Ramos (cell line): Measurements from ENCODE around the gene BSDC1.
"Not testable (repeated sequence)": the region's sequence is repeated elsewhere in the genome, so short reads cannot be mapped to it uniquely, and the experiment has no call there.

Experiments used
- in situ Hi-C: fragments of 300-500 bp; cut with MboI; formaldehyde crosslinking; loops from one replicate; pipeline ENCODE4 v1.14.3; 2022; ENCODE audit warnings: low sequenced_read_pairs; ENCODE audit not compliant: unreplicated experiment

Gene BSDC1

DNA sequence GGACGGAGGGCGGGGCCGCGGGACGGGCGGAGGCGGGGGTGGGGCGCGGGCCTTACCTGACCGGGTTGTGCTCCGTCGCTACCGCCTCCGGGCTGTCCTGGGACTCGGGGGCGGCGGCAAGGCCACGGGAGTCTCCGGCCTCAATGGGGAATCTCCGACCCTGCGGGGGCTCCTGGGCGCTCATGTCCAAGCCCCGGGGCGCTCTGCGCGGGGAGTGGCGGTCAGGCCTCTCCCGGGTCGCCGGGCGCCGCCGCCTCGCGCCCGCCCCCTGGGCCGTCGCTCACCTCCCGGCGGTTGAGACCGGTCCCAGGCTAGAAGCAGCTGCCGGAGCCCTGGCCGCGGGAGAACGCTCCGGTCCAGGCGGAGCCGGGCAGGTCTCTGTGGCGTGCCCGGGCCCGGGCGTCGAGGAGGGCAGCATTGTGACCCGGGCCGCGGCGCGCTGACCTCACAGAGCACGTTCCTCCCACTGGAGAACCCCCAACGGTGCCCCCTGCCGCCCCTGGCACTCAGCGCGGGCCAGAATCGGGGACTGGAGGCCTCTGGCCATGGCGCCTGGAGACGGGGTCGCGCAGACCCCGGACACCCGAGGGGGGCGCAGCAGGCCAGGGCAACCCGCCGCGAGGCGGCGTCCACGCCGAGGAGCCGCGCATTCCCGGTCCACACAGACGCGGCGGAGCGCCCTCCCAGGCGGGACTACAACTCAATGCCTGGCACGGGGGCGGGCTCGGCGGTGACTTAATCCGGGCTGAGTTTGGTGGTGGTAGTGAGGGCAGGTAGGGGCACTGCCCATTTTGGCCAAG, 32.4 kb downstream of the BSDC1 start:
- in situ Hi-C loops = no loop called here

DNA sequence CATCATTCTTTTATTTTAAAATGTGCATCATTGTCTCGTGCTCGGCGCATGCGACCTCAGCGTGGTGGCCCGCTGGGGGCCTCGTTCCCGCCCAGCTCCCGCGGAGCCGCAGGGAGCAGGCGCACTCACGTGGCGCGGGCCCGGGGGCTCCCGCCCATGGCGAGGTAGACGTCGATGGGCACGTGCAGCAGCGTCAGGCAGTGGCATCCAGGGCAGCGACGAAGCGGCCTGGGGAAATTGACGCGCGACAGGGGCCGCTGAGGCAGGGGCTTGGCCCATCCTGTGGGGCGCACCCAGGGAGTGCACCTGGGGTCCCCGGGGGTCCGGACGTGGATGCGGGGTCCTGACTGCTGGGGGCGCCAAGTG, 33.0 kb downstream of the BSDC1 start:
- in situ Hi-C loops = no loop called here

DNA sequence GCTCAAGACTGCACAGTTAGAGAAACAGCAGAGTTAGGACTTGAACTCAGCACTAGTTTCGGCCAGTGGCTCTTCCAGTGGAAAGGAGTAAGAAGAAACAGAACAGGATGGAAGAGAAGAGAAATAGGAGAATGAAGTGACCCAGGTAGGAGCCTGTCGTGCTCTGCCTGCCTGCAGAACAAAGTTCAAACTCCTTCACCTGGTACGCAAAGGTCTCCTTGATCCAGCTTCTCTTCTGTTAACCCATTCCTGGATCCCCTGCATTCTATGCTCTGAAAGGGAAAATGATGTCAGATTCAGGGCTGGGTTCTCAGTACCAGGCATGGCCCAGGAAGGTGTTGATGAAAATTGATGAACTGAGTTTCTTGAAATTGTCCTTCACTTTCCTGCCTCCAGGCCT, 35.8 kb downstream of the BSDC1 start:
- in situ Hi-C loops = no loop called here

DNA sequence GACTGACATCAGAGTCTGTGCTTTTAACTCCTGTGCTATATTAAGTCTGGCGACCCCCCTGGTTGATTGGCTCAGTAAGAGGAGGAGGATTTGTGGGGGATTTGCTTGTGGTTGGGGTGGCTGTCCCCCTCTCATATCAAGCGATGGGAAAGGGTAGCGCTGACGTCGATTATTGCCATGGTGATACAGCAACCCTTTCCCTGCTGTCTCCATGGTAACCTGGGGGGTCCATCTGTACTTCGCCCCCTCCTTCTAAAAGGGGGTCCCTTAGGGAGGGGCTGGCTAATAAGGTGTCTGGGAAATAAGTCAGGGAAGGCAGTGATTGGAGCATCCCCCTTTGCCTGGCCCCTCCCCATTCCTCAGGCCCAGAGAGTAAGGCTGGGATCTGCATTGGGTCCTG, 36.6 kb downstream of the BSDC1 start:
- in situ Hi-C loops = no loop called here

DNA sequence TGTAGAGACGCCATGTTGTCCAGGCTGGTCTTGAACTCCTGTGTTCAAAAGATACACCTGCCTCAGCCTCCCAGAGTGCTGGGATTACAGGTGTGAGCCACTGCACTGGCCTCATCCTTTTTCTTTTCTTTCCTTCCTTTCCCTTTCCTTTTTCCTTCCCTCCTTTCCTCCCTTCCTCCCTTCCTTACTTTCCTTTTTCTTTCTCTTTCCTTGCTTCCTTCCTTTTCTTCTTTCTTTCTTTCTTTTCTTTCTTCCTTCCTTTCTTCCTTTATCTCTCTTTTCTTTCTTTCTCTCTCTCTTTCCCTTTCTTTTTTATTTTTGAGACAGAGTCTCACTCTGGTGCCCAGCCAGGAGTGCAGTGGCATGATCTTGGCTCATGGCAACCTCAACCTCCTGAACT, 37.8 kb downstream of the BSDC1 start:
- in situ Hi-C loops = no loop called here

DNA sequence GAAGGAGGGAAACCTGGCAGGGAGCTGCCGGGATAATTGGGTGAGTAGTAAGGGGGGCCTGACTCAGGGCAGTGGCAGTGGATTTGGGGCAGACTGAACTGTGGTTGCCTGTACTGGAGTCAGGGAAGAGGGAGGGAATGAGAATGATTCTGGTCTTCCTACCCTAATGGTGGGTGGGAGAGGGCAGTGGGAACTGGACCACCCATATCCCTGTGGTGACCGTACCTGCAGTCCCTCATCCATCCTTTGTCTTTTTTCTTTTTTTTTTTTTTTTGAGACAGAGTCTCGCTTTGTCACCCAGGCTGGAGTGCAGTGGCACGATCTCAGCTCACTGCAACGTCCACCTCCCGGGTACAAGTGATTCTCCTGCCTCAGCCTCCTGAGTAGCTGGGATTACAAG, 38.5 kb downstream of the BSDC1 start:
- in situ Hi-C loops = not testable (repeated sequence)

DNA sequence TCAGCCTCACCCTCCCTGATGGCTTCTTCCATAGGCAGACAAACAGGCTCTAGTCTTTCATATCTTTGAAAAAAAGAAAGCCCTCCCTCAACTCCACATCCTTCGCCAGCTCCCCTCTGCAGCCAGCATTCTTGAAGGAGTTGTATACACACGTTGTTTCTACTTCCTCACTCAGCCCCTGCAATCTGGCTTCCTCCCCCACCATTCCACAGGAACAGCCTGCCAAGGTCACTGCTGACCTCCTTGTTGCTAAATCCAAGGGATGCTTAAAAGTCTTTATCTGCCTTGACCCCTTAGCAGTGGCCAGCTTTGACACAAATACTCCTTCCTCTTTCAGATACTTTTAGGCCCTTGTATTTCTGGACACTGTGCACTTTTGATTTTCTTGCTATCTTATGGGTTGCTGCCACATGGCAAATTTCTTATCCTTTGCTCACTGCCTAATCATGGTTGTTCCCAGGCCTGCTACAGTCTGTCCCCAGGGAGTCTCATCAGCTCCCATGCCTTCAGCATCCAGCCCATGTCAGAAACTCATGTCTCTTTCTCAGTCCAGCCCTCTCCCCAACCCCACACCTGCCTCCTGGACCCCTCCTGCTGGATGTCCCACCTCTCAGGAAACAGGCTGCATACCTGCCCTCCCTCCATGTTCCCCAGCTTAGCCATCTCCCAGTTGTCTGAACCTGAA, 40.2 kb downstream of the BSDC1 start:
- in situ Hi-C loops = no loop called here

DNA sequence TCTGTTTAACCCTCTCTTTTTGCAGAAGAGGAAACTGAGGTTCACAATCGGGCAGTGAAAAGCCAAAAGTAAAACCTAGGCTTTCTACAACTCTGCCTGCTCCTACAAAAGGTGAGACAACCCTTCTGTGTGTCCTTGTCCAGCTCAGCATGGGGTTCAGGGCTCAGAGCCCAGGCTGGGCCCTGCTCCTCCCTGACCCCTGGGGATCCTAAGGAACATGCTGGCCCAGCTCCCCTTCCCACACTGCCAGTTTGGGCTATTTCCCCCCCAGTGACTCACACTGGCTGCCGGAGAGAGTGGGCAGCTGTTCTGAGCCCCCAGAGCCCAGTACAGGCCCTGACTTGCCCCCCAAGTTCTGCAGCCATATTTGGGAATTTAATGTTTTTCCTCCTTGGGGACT, 40.8 kb downstream of the BSDC1 start:
- in situ Hi-C loops = no loop called here

DNA sequence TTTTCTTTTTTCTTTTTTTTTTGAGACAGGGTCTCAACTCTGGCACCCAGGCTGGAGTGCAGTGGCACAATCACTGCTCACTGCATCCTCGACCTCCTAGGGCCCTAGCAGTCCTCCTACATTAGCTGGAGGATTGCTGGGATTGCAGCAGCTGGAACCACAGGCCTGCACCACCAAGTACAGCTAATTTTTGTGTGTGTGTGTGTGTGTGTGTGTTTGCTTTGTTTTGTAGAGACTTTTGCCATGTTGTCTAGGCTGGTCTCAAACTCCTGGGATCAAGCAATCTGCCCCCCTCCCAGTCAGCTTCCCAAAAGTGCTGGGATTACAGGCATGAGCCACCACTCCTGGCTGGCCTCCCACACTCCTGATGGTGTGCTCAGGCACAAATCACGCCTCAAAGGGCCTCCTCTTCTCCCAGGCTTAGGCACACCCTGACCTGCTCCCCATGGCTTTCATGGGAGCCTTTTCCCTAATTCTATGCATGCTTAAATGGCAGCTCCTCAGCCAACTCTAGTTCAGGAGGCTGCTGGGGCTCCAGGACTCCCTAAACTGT, 41.3 kb downstream of the BSDC1 start:
- in situ Hi-C loops = no loop called here

DNA sequence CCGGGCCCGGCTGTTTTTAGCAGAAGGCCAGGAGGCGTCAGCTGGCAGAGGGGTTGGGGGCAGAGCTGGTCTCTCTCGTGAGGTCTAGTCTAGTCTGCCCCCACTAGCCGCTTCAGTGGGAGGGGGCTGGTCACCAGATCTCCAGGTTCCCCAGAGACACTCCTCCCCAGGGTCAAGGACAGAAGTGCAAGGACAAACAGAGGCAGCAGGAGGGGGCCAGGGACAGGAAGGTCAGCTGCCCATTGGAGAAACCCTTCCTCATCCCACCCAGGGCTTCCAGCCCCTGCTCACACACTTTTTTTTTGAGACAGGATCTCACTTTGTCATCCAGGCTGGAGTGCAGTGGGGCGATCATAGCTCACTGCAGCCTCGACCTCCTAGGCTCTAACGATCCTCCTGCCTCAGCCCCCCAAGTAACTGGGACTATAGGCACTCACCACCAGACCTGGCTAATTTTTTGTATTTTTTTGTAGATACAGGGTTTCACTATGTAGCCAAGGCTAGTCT, 41.9 kb downstream of the BSDC1 start:
- in situ Hi-C loops = no loop called here

DNA sequence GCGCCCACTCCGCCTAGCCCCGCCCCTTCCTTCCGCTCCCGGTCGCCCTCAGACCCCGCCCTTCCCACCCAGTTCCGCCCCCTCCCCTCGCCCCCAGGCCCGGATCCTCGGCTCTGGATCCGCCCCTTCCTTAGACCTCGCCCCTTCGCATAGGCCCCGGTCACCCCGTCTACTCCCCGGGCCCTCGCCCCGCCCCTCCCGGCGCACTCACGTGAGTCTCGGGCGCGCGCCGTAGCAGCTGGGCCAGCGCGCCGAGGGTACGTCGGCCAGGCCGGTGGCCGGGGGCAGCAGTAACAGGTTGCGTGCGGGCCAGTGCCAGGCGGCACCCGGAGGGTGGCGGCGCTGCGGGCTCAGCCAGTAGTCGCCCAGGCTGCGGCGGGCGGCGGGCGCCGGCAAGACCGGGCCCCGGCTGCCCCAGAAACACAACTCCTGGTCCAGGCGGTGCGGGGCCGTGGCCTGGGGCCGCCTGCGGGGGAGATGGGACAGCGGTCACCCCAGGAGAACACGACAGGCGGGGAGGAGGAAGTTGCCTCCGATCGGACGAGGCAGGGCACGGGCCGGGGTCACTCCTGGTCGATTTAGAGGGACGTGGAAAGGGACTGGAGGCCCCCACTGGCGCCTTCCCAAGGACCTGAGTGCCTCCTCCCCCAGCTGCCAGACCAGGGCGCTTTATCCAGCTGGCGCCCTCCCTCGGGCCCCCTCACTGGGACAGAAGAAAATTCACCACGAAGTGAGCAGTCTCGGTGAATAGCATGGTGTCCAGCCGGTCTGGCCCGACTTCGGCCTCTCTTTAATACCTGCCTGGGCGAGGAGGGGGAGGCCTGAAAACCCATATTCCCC, 42.6 kb downstream of the BSDC1 start:
- in situ Hi-C loops = no loop called here

DNA sequence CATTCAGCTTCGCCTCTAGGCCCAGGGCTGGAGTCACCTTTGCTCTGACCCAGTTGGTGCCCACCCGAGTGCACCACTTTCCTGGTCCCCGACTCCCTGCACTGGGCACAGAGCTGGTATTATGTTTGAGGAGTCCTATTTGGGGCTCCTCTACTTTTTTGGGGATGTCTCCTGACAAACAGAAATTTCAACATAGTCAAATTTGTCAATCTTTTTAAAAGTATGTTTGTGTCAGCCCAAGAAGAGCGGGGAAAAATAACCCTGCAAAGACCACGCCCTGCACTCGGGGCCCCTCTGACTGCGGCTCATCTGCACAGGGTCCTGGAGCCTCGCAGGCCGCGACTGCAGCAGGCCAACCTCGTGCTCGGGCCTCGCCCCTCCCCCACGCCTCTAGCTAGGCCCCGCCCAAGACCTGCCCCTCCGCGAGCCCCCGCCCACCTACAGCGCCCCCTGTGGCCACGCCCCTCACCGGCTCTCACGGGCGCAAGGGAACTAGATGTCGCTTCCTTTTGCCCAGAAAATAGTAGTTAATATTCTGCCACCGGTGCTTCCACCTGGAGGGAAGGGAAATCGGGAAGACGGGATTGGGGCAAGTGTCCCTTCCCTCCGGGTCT, 43.3 kb downstream of the BSDC1 start:
- in situ Hi-C loops = no loop called here

DNA sequence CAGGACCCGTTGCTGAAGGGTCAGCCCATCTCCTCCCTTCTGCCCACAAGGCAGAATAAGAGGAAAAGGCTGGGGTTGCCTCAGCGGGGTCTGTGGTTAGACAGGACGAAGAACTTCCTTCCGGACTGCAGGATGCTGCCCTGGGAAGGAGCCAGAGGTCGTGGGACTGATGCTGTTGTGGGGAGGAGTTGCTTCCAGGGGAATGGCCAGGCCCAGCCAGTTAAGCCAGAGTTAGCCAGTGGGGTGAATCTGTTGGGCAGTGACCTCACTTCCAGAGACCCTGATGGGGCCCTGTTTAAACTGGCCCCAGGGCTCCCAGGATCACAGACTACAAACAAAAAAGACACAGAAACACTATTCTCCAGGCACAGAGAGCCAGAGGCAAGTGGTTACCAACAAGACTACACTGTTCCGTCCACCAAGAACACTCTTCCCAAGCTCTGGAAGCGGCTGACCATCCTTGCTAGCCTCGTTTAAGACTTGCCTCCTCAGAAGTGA, 45.0 kb downstream of the BSDC1 start:
- in situ Hi-C loops = no loop called here

DNA sequence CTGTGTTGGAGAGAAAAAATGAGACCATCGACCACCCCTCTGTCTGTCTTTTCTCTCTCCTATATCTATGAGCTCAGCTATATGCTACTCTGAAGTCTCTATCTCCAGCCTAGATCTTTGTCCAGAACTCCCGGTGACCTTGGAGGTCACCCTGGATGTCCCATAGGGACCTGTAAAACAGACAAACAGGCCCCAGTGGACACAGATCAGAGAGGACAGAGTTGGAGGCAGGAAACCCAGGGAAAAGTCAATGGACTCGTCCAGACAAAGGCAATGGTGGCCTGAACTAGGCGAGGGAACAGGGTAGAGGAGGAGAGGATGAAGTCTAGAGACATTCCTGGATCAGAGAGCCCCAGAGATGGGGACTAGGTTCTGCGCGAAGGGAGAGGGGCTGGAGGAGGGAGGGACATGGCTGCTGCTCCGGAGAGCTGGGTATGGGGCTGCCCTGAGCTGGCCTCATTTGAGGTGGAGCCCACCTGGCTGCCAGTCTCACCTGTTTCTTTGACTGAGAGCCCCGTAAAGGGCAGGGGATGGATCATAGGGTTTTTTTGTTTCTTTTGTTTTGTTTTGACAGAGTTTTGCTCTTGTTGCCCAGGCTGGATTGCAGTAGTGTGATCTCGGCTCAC, 47.6 kb downstream of the BSDC1 start:
- in situ Hi-C loops = no loop called here

DNA sequence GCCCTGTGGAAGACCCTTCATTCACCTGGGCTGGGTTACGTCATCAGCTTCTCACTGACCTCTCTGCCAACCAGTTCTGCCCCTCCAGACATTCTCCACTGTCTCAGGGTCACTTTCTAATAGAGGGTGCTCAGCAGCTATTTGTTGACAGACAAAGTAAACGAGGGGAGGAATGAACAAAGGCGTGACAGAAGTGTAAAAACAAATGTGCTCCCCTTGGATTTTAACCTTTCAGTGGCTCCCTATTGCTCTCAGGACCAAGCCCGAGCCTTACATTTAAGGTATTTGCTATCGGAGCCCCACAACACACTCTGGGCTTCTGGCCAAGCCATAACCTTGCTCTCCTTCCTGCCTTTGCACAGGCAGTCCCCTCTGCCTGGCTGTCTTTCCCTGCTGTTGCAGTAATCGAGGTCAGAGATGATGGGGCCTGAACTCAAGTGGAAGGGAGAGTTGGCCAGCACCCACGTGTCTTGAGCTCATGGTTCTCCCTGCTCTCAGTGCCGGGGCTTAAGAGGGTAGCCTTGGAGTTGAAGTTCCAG, 48.9 kb downstream of the BSDC1 start:
- in situ Hi-C loops = no loop called here

DNA sequence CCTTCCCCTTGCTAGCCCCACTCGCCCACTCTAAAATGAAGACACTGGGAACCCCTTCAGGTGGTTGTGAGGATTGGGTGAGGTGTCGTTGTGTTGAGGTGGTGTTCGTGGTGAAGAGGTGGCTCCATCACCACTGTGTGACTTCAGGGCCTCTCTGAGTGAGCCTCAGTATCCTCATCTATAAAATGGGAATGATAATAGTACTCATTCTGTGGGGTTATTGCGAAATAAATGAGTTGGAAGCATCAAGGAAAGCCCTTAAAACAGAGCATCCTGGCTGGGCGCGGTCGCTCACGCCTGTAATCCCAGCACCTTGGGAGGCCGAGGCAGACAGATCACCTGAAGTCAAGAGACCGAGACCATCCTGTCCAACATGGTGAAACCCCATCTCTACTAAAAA, 51.5 kb downstream of the BSDC1 start:
- in situ Hi-C loops = no loop called here

DNA sequence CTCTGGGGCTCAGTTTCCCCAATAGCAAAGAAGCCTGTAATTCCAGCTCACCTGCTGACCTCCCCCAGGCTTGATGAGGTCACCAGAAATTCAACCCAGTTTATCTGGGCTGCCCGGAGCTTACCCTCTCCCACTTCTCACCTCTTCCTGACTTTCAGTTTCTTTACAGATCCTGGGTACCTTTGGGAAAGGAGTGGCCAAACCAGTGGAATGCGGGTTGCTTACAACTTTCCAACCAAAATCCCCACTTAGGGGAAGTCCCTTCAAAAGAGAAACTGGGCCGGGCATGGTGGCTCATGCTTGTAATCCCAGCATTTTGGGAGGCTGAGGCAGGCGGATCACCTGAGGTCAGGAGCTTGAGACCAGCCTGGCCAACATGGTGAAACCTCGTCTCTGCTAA, 52.3 kb downstream of the BSDC1 start:
- in situ Hi-C loops = no loop called here

DNA sequence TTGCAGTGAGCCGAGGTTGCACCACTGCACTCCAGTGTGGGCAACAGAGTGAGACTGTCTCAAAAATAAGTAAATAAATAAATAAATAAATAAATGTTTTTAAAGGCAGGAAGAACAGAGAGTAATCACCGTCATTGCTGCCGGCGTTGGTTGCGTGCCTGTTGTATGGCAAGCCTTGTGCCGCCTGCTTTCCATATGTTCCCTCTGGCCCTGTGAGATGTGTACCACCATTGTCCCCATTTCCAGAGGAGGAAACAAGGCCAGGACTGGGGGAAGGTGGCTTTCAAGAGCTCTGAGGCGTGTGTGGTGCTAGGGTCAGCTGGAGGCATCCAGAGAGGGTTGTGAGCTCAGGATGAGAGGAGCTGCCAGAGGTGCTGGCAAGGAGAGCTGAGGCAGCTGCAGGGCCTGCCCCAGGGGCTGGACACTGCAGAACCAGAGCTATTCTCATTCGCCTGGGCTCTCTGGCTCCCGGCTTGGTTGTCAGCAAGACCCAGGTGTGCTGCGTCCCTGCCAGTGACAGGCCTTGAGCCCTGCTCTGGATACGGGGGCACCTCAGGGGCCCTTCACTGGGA, 53.0 kb downstream of the BSDC1 start:
- in situ Hi-C loops = no loop called here

DNA sequence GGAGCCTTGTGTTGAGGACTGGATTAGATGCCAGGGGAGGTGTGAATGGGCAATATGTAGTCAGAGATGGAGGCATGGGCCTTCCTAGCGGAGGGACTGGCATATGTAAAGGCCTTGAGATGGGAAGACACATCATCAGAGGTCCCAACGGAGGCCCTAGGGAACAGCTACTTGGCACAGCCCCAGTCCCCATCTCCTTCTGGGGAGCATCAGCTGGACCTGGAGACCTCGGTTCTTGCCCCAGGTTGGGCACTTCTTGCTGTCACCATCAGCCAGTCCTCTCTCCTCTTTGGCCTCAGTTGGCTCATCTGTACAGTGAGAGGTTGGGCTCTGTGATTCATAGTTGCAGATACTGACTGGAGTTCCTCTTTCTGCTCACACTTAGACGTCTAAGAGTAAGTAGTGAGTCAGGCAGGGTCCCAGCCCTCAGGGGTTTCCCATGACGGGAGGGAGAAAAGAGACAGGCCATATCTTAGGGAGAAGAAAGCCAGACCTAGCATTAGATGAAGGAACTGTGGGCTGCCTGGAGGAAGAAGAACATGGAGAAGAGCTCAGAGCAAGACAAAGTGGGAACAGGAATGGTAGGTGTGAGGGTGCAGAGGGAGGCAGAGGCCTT, 54.8 kb downstream of the BSDC1 start:
- in situ Hi-C loops = no loop called here
